HepG2 (cell line): ENCODE results near the gene RMRP. TPM values are rescaled to one million over a fixed set of nuclear protein-coding genes. Genes with fewer than 3 reads are reported as not detected.
A peak's percentile ranks its signal among the peaks of the same experiment; 100 is the strongest.

Experiments used
- ATAC-seq: fragments of 200-7000 bp; cut with Tn5 transposase; 3 replicates; pipeline ENCODE4 v1.9.1; 2020; ENCODE audit warnings: mild to moderate bottlenecking, moderate library complexity
- BruUV-seq: library from RNA; stranded (reverse); fragments of 400-500 nt; replicated peaks from 2 replicates; lab custom pipeline; 2021; lab: Mats Ljungman, UMichigan
- CTCF ChIA-PET: fragments of 300-600 bp; formaldehyde crosslinking; extraction: SDS; loops from one replicate; lab custom pipeline; 2021; ENCODE audit warnings: low total read pairs, inconsistent platforms, low intra/inter-chr PET ratio; lab: Yijun Ruan, JAX
- POLR2A ChIA-PET: fragments of 350-600 bp; sonication (Branson Sonifier 250); formaldehyde crosslinking; loops from one replicate; lab custom pipeline; 2020; ENCODE audit warnings: antibody characterized with exemption, inconsistent platforms; lab: Yijun Ruan, JAX
- DNase-seq: peaks from one replicate; pipeline ENCODE4 v3.0.0-alpha.2; 2015; ENCODE audit warnings: low spot score
- FAIRE-seq: peaks from 3 replicates; lab custom pipeline; 2011; peaks lifted over from hg19 to GRCh38; lab: Jason Lieb, UNC
- H2AFZ ChIP-seq: one replicate; pipeline ENCODE4 v1.6.1; 2011; ENCODE audit warnings: low read length, inconsistent platforms
- H3K27ac ChIP-seq: fragments of 300-600 bp; 3 replicates; pipeline ENCODE4 v1.8.0; 2011; ENCODE audit warnings: mixed run types, mild to moderate bottlenecking, mixed read lengths, low read length, inconsistent platforms; ENCODE audit not compliant: insufficient read depth; ENCODE audit errors: extremely low read length
- H3K27me3 ChIP-seq, 2 experiments: fragments of 200-600 bp in 1 of 2; 2 replicates in 1 of 2; 3 replicates in 1 of 2; pipeline versions ENCODE4 v1.6.0 to v1.8.0; 2011; ENCODE audit warnings: low read length in 2 of 2, mild to moderate bottlenecking in 2 of 2, moderate library complexity in 2 of 2, inconsistent platforms in 1 of 2; ENCODE audit not compliant: insufficient read depth in 2 of 2, control insufficient read depth in 1 of 2
- H3K36me3 ChIP-seq, 2 experiments: fragments of 200-600 bp in 1 of 2; replicated peaks in 1 of 2; 2 replicates in 1 of 2; 3 replicates in 1 of 2; pipeline versions ENCODE4 v1.5.1 to v1.8.0; 2011; ENCODE audit warnings: low read length in 2 of 2, inconsistent platforms in 1 of 2; ENCODE audit not compliant: insufficient read depth in 2 of 2, control insufficient read depth in 1 of 2
- H3K4me1 ChIP-seq: 2 replicates; pipeline ENCODE4 v1.5.1; 2012; ENCODE audit warnings: low read length, inconsistent platforms; ENCODE audit not compliant: insufficient read depth
- H3K4me2 ChIP-seq: 2 replicates; pipeline ENCODE4 v1.6.0; 2011; ENCODE audit warnings: low read depth, low read length, inconsistent platforms
- H3K4me3 ChIP-seq, 3 experiments: fragments of 200-600 bp in 1 of 3; sonication (generic), shearing (Covaris generic) in 1 of 3; replicated peaks in 1 of 3; 2 replicates each; pipeline ENCODE4 v1.5.1; 2011 to 2016; ENCODE audit warnings: low read length in 3 of 3, inconsistent platforms in 2 of 3, low read depth in 2 of 3, mild to moderate bottlenecking in 2 of 3, control low read depth in 1 of 3, mixed read lengths in 1 of 3; ENCODE audit not compliant: insufficient read depth in 1 of 3
- H3K79me2 ChIP-seq: one replicate; pipeline ENCODE4 v1.6.1; 2011; ENCODE audit warnings: low read length, inconsistent platforms; ENCODE audit not compliant: insufficient read depth
- H3K9ac ChIP-seq: 2 replicates; pipeline ENCODE4 v1.6.0; 2011; ENCODE audit warnings: mild to moderate bottlenecking, low read depth, low read length, inconsistent platforms; ENCODE audit not compliant: insufficient read depth
- H3K9me3 ChIP-seq: 2 replicates; pipeline ENCODE4 v1.5.1; 2012; ENCODE audit warnings: mild to moderate bottlenecking, low read length
- H4K20me1 ChIP-seq: 2 replicates; pipeline ENCODE4 v1.6.0; 2011; ENCODE audit warnings: inconsistent platforms, mild to moderate bottlenecking, low read length, moderate library complexity; ENCODE audit not compliant: insufficient read depth
- EEA1 ChIP-seq: sonication (generic); formaldehyde crosslinking; IDR thresholded peaks from 2 replicates; pipeline ENCODE4 v1.5.1; 2020; ENCODE audit warnings: mild to moderate bottlenecking, missing genetic modification reagents, borderline replicate concordance
- HHEX ChIP-seq: IDR thresholded peaks from 2 replicates; pipeline ENCODE4 v1.6.1; 2016; ENCODE audit warnings: control low read depth
- PITX1 ChIP-seq: sonication (generic); formaldehyde crosslinking; IDR thresholded peaks from 2 replicates; pipeline ENCODE4 v1.5.1; 2020; ENCODE audit warnings: mild to moderate bottlenecking, missing genetic modification reagents
- SALL1 ChIP-seq: sonication (generic); formaldehyde crosslinking; IDR thresholded peaks from 2 replicates; pipeline ENCODE4 v1.8.0; 2022; ENCODE audit warnings: mild to moderate bottlenecking, missing genetic modification reagents
- TBX2 ChIP-seq: sonication (generic); formaldehyde crosslinking; IDR thresholded peaks from 2 replicates; pipeline ENCODE4 v1.5.0; 2020; ENCODE audit warnings: missing genetic modification reagents, mild to moderate bottlenecking, borderline replicate concordance
- TGIF2 ChIP-seq: IDR thresholded peaks from 2 replicates; pipeline ENCODE4 v1.6.1; 2016; ENCODE audit warnings: control low read depth, missing compliant biosample characterization
- ZBTB7B ChIP-seq: sonication (generic); formaldehyde crosslinking; IDR thresholded peaks from 2 replicates; pipeline ENCODE4 v1.4.0; 2020; ENCODE audit warnings: missing genetic modification reagents
- ZMYM4 ChIP-seq: sonication (generic); formaldehyde crosslinking; IDR thresholded peaks from 2 replicates; pipeline ENCODE4 v1.8.1; 2023; ENCODE audit warnings: mild to moderate bottlenecking, missing genetic modification reagents
- ZNF501 ChIP-seq: sonication (generic); formaldehyde crosslinking; IDR thresholded peaks from 2 replicates; pipeline ENCODE4 v1.5.1; 2020; ENCODE audit warnings: mild to moderate bottlenecking, moderate library complexity, missing genetic modification reagents
- WGBS: methylation state at CpG from one replicate; pipeline ENCODE4 v1.1.6; 2017; ENCODE audit warnings: low lambda C conversion rate; 5-methylcytosine and 5-hydroxymethylcytosine counted together
- in situ Hi-C: cut with HindIII; loops from 2 replicates; pipeline ENCODE4 v1.10.0; 2017; ENCODE audit warnings: low pct_unique_long_range_greater_than_20kb; ENCODE audit not compliant: extremely low pct_ligation_motif_present
- intact Hi-C: fragments of 100-400 bp; cut with micrococcal nuclease; formaldehyde crosslinking; loops from one replicate; pipeline ENCODE4 v1.10.0; 2022; ENCODE audit not compliant: unreplicated experiment
- polyA plus RNA-seq, 8 experiments: library from polyadenylated mRNA; depleted of rRNA in 3 of 8; stranded (reverse) in 7 of 8; unstranded in 1 of 8; fragments of >200 nt; fragmentation: Illumina TruSeq in 4 of 8; extraction: Trizol in 4 of 8; gene quantifications; 2 replicates each; pipeline versions ENCODE4 v1.2.1 to v1.2.3, GENCODE V29; 2011 to 2016; ENCODE audit warnings: low read depth in 4 of 8, missing spikeins in 1 of 8, mixed read lengths in 1 of 8; ENCODE audit not compliant: insufficient read depth in 1 of 8
- total RNA-seq, 5 experiments: library from RNA; depleted of rRNA; stranded (reverse); fragments of >200 nt; fragmentation: Illumina TruSeq; extraction: Trizol; gene quantifications; 2 replicates each; pipeline ENCODE4 v1.2.3, GENCODE V29; 2016; ENCODE audit warnings: low read depth in 1 of 5
- TF ChIP-seq, protein P1 (sequence below): sonication (generic); formaldehyde crosslinking; IDR thresholded peaks from 2 replicates; pipeline ENCODE4 v1.9.0; 2022; ENCODE audit warnings: missing genetic modification reagents, mild to moderate bottlenecking, borderline replicate concordance
- TF ChIP-seq, protein P2 (sequence below): IDR thresholded peaks from 2 replicates; pipeline ENCODE4 v1.6.1; 2016; ENCODE audit warnings: missing biosample characterization, missing genetic modification reagents, low read depth
- TF ChIP-seq, protein P3 (sequence below): sonication (generic); formaldehyde crosslinking; IDR thresholded peaks from 2 replicates; pipeline ENCODE4 v1.5.0; 2020; ENCODE audit warnings: mild to moderate bottlenecking, missing genetic modification reagents, borderline replicate concordance
- TF ChIP-seq, protein P4 (sequence below): IDR thresholded peaks from 2 replicates; pipeline ENCODE4 v1.6.1; 2016; ENCODE audit warnings: mild to moderate bottlenecking

RMRP gene
- total and polyA plus RNA-seq, 2 of the 13 experiments (the other 11 are each of a cell fraction or from before 2014, with no cell fraction given): 51.4 to 4,025 TPM

DNA sequence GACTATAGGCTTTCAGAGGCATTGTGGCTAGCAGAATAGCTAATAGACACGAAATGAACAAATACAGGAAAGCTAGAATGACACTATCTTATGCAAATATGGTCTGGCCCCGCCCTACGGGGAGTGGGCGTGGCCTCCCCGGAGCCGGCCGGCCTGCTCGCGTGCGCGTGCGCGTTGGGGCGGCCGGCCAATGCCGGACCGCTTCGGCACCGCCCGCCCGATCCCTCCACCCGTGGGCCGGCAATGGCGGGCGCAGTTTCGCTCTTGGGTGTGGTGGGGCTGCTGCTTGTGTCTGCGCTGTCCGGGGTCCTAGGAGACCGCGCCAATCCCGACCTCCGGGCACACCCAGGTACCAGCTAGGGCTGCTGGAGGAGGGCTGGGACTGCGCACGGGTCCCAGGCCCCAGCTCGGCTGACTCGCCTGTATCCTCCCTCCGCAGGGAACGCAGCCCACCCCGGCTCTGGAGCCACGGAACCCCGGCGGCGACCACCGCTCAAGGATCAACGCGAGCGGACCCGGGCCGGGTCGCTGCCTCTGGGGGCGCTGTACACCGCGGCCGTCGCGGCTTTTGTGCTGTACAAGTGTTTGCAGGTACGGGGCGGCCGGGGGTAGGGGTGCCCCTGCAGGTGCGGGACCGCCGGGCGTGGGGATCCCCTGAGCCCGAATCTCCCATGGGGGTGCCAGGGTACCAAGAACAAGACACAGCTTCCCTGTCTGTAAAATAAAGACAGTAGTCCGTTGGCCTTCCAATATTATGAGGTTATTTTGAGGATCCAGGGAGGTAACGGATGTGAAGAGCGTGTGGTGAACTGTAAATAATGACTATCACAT is 533 bp upstream of the RMRP start, which contains the start of gene CCDC107:
Gene CCDC107, plus strand, starts transcription at position 156 of the 831 bp plus-strand sequence. Its CDS starts 88 bp downstream, at position 244.
- H3K27ac ChIP-seq: peak within 1 kb of the TSS; percentile 100
- no peaks in the 10 kb centered on the region for H4K20me1 ChIP-seq
- H3K9ac ChIP-seq: peak within 1 kb of the TSS; percentile 98
- in situ Hi-C loops (loop anchor here (10.0 kb wide), 1 partner anchor 544 kb away; the partner anchor contains the start of gene ATOSB), intact Hi-C loops (loop anchor here (1.0 kb wide), 3 partner anchors 11 to 91 kb away; partner anchors contain the start of genes CREB3, GBA2, RGP1 and TLN1)
- H3K27me3 ChIP-seq: no peaks in the 10 kb centered on the region; a peak in 2 of 5 replicates
- H3K36me3 ChIP-seq: peaks cover 8 to 9% of the 10 kb centered on the region in 2 experiments; a peak in 3 of 5 replicates
- H3K4me1 ChIP-seq: peaks cover 71% of the 10 kb centered on the region
- H3K4me2 ChIP-seq: peak within 1 kb of the TSS; percentile 82
- peaks cover 6% of the 10 kb centered on the region for H3K79me2 ChIP-seq
- H3K9me3 ChIP-seq: no peaks in the 10 kb centered on the region
- POLR2A ChIA-PET: interaction anchor here (0.7 to 6.3 kb wide), 16 partner anchors 11 to 497 kb away, joined by 3 to 68 read pairs (median 5); partner anchors contain the start of genes CREB3, GBA2, HINT2 and RGP1
- peak; percentile 81 for ATAC-seq
- DNase-seq: peak; percentile 70
- CTCF ChIA-PET: interaction anchor here (1.7 kb wide), 2 partner anchors 12 to 38 kb away, joined by 8 to 9 read pairs; no protein-coding TSS in a partner anchor
- no peak for FAIRE-seq
- peak within 1 kb of the TSS; percentile 59 for H2AFZ ChIP-seq
- under 1% methylated on average over 21 of the region's 67 CpGs for WGBS
- peak within 1 kb of the TSS; percentile 66 to 89 (median 85) for H3K4me3 ChIP-seq
- BruUV-seq: TSS peak; percentile 80
- TF ChIP-seq, protein P1, sequence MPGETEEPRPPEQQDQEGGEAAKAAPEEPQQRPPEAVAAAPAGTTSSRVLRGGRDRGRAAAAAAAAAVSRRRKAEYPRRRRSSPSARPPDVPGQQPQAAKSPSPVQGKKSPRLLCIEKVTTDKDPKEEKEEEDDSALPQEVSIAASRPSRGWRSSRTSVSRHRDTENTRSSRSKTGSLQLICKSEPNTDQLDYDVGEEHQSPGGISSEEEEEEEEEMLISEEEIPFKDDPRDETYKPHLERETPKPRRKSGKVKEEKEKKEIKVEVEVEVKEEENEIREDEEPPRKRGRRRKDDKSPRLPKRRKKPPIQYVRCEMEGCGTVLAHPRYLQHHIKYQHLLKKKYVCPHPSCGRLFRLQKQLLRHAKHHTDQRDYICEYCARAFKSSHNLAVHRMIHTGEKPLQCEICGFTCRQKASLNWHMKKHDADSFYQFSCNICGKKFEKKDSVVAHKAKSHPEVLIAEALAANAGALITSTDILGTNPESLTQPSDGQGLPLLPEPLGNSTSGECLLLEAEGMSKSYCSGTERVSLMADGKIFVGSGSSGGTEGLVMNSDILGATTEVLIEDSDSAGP: peak; percentile 88
- TF ChIP-seq ZBTB7B (CRISPR knock-in tag) (peak; percentile 100), EEA1 (CRISPR knock-in tag) (0 out of 2 replicates have a peak, but pooled peaks have one; percentile 64), ZNF501 (CRISPR knock-in tag) (peak; percentile 43; the same call in 1 of the 2 replicates), TGIF2 (no peak), ZMYM4 (CRISPR knock-in tag) (peak; percentile 41; the same call in 1 of the 2 replicates), SALL1 (peak; percentile 68), HHEX (CRISPR knock-in tag) (no peak), TBX2 (CRISPR knock-in tag) (peak; percentile 61), PITX1 (CRISPR knock-in tag) (peak; percentile 48; the same call in 1 of the 2 replicates)
- TF ChIP-seq, protein P2, sequence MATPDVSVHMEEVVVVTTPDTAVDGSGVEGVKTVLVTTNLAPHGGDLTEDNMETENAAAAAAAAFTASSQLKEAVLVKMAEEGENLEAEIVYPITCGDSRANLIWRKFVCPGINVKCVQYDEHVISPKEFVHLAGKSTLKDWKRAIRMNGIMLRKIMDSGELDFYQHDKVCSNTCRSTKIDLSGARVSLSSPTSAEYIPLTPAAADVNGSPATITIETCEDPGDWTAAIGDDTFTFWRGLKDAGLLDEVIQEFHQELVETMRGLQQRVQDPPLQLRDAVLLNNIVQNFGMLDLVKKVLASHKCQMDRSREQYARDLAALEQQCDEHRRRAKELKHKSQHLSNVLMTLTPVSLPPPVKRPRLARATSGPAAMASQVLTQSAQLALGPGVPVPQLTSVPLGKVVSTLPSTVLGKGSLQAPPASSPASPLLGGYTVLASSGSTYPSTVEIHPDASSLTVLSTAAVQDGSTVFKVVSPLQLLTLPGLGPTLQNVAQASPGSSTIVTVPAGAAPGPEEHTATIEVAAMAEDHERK (CRISPR knock-in tag): no peak
- TF ChIP-seq, protein P3, sequence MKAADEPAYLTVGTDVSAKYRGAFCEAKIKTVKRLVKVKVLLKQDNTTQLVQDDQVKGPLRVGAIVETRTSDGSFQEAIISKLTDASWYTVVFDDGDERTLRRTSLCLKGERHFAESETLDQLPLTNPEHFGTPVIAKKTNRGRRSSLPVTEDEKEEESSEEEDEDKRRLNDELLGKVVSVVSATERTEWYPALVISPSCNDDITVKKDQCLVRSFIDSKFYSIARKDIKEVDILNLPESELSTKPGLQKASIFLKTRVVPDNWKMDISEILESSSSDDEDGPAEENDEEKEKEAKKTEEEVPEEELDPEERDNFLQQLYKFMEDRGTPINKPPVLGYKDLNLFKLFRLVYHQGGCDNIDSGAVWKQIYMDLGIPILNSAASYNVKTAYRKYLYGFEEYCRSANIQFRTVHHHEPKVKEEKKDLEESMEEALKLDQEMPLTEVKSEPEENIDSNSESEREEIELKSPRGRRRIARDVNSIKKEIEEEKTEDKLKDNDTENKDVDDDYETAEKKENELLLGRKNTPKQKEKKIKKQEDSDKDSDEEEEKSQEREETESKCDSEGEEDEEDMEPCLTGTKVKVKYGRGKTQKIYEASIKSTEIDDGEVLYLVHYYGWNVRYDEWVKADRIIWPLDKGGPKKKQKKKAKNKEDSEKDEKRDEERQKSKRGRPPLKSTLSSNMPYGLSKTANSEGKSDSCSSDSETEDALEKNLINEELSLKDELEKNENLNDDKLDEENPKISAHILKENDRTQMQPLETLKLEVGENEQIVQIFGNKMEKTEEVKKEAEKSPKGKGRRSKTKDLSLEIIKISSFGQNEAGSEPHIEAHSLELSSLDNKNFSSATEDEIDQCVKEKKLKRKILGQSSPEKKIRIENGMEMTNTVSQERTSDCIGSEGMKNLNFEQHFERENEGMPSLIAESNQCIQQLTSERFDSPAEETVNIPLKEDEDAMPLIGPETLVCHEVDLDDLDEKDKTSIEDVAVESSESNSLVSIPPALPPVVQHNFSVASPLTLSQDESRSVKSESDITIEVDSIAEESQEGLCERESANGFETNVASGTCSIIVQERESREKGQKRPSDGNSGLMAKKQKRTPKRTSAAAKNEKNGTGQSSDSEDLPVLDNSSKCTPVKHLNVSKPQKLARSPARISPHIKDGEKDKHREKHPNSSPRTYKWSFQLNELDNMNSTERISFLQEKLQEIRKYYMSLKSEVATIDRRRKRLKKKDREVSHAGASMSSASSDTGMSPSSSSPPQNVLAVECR (CRISPR knock-in tag): peak; percentile 75
- TF ChIP-seq, protein P4, sequence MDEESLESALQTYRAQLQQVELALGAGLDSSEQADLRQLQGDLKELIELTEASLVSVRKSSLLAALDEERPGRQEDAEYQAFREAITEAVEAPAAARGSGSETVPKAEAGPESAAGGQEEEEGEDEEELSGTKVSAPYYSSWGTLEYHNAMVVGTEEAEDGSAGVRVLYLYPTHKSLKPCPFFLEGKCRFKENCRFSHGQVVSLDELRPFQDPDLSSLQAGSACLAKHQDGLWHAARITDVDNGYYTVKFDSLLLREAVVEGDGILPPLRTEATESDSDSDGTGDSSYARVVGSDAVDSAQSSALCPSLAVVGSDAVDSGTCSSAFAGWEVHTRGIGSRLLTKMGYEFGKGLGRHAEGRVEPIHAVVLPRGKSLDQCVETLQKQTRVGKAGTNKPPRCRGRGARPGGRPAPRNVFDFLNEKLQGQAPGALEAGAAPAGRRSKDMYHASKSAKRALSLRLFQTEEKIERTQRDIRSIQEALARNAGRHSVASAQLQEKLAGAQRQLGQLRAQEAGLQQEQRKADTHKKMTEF (CRISPR knock-in tag): peak; percentile 26; the same call in 1 of the 2 replicates
